Panc1 (cell line): ENCODE measurements around the gene RELL1. TPM values are rescaled to one million over a fixed set of nuclear protein-coding genes. Genes with fewer than 3 reads are reported as not detected.

Source experiments
- ATAC-seq: fragments of 200-7000 bp; cut with Tn5 transposase; 2 replicates; pipeline ENCODE4 v1.9.1; 2020; ENCODE audit warnings: mild to moderate bottlenecking, moderate library complexity
- BruUV-seq: library from RNA; stranded (reverse); fragments of 400-500 nt; replicated peaks from 2 replicates; lab custom pipeline; 2021; lab: Mats Ljungman, UMichigan
- CTCF ChIA-PET: fragments of 300-600 bp; sonication (Branson Sonifier 250); formaldehyde crosslinking; loops from one replicate; lab custom pipeline; 2022; ENCODE audit warnings: antibody characterized with exemption; lab: Charles Lee
- POLR2A ChIA-PET: fragments of 300-600 bp; sonication (Branson Sonifier 250); formaldehyde crosslinking; loops from one replicate; lab custom pipeline; 2022; ENCODE audit warnings: antibody characterized with exemption; lab: Charles Lee
- DNase-seq: peaks from one replicate; pipeline ENCODE4 v3.0.0-alpha.2; 2010; ENCODE audit warnings: low read depth, low spot score
- H3K27ac ChIP-seq: 2 replicates; pipeline ENCODE4 v1.5.1; 2011; ENCODE audit warnings: mild to moderate bottlenecking, low read length, inconsistent platforms
- H3K27me3 ChIP-seq: fragments of 200-500 bp; sonication (Bioruptor generic); 2 replicates; pipeline ENCODE4 v1.6.0; 2014; ENCODE audit warnings: low read length, inconsistent platforms; ENCODE audit not compliant: control insufficient read depth, insufficient read depth
- H3K36me3 ChIP-seq: fragments of 200-500 bp; sonication (Bioruptor generic); 2 replicates; pipeline ENCODE4 v1.5.1; 2014; ENCODE audit warnings: inconsistent platforms, mild to moderate bottlenecking, low read length, moderate library complexity; ENCODE audit not compliant: control insufficient read depth, insufficient read depth
- H3K4me1 ChIP-seq: 2 replicates; pipeline ENCODE4 v1.5.1; 2011; ENCODE audit warnings: inconsistent platforms, mild to moderate bottlenecking, low read length, moderate library complexity; ENCODE audit not compliant: control insufficient read depth, insufficient read depth
- H3K4me3 ChIP-seq, 2 experiments: 2 replicates each; pipeline ENCODE4 v1.5.1; 2011 to 2012; ENCODE audit warnings: low read depth in 2 of 2, low read length in 2 of 2, mild to moderate bottlenecking in 2 of 2, inconsistent platforms in 1 of 2, moderate library complexity in 1 of 2
- H3K9me3 ChIP-seq: fragments of 200-500 bp; sonication (Bioruptor generic); 2 replicates; pipeline ENCODE4 v1.5.1; 2014; ENCODE audit warnings: low read depth, mild to moderate bottlenecking, inconsistent platforms, low read length, moderate library complexity; ENCODE audit not compliant: control insufficient read depth, insufficient read depth
- CTCF ChIP-seq: fragments of 450-650 bp; IDR thresholded peaks from 2 replicates; pipeline ENCODE4 v1.5.1; 2017; ENCODE audit warnings: mild to moderate bottlenecking
- POLR2AphosphoS5 ChIP-seq: IDR thresholded peaks from 2 replicates; pipeline ENCODE4 v1.6.1; 2012; ENCODE audit warnings: mild to moderate bottlenecking, low read depth, low read length, moderate library complexity
- REST ChIP-seq, 2 experiments: IDR thresholded peaks; 2 replicates each; pipeline ENCODE4 v1.6.1; 2011 to 2012; ENCODE audit warnings: low read depth in 2 of 2, control low read depth in 1 of 2, low read length in 1 of 2, mild to moderate bottlenecking in 1 of 2, moderate library complexity in 1 of 2; ENCODE audit not compliant: insufficient read depth in 1 of 2
- SIN3A ChIP-seq: IDR thresholded peaks from 2 replicates; pipeline ENCODE4 v1.6.1; 2012; ENCODE audit warnings: low read depth, mild to moderate bottlenecking, low read length, moderate library complexity, borderline replicate concordance; ENCODE audit not compliant: insufficient read depth
- TCF7L2 ChIP-seq: IDR thresholded peaks from 2 replicates; pipeline ENCODE4 v1.6.1; 2011; ENCODE audit warnings: mild to moderate bottlenecking, low read depth, low read length, inconsistent platforms
- in situ Hi-C: cut with HindIII; loops from 2 replicates; pipeline ENCODE4 v1.10.0; 2016; ENCODE audit warnings: low sequenced_read_pairs, low pct_unique_long_range_greater_than_20kb
- intact Hi-C: fragments of 100-400 bp; cut with micrococcal nuclease; formaldehyde crosslinking; loops from one replicate; pipeline ENCODE4 v1.10.0; 2022; ENCODE audit not compliant: unreplicated experiment
- total RNA-seq: library from RNA; stranded (reverse); gene quantifications from one replicate; pipeline ENCODE4 v1.2.1, GENCODE V29; 2021; ENCODE audit not compliant: unreplicated experiment

The RELL1 gene
- total RNA-seq, 1 experiment from 2014 or later, result 29.1 TPM

- no peak overlapping the region for H3K4me3 ChIP-seq
- DNase-seq (no peak), ATAC-seq (no peak)
- POLR2A ChIA-PET, result no interaction called here
- H3K4me1 ChIP-seq, result peaks cover 6% of the 10 kb centered on the region
- TF ChIP-seq TCF7L2 (no peak), REST (IDR thresholded peaks at IDR 0.05; ENCODE audit: insufficient read depth in 1 of 2, low read depth in 2 of 2, low read length in 1 of 2) (no peak), CTCF (no peak), SIN3A (no peak), POLR2AphosphoS5 (no peak)
- no peaks in the 10 kb centered on the region for H3K9me3 ChIP-seq
- intact Hi-C loops (loop anchor here (5.0 kb wide), 1 partner anchor 78 kb away; no protein-coding TSS in a partner anchor), in situ Hi-C loops (no loop called here)
- no peak overlapping the region for H3K27ac ChIP-seq
- CTCF ChIA-PET, result no interaction called here
- no peaks in the 10 kb centered on the region for H3K27me3 ChIP-seq
- no peaks in the 10 kb centered on the region for H3K36me3 ChIP-seq
- no TSS peak for BruUV-seq
These were observed 6.1 kb downstream of the RELL1 start for GRCh38 chr4:37680089-37680488.

- no peak for TF ChIP-seq REST (IDR thresholded peaks at IDR 0.05; ENCODE audit: insufficient read depth in 1 of 2, low read depth in 2 of 2, low read length in 1 of 2)
- TF ChIP-seq SIN3A, result no peak
- no peak for TF ChIP-seq CTCF
- no peak for TF ChIP-seq TCF7L2
- TF ChIP-seq POLR2AphosphoS5, result no peak
- no peaks in the 10 kb centered on the region for H3K36me3 ChIP-seq
- CTCF ChIA-PET, result no interaction called here
- no peak overlapping the region for H3K27ac ChIP-seq
- in situ Hi-C loops (no loop called here), intact Hi-C loops (no loop called here)
- ATAC-seq (no peak), DNase-seq (no peak)
- no TSS peak for BruUV-seq
- peaks cover 6% of the 10 kb centered on the region for H3K4me1 ChIP-seq
- no peak overlapping the region for H3K4me3 ChIP-seq
- H3K9me3 ChIP-seq, result no peaks in the 10 kb centered on the region
- H3K27me3 ChIP-seq, result no peaks in the 10 kb centered on the region
- POLR2A ChIA-PET, result no interaction called here
These were observed 6.9 kb downstream of the RELL1 start for GRCh38 chr4:37679301-37679700.
